Measurements from ENCODE around the gene FAM174C. TPM values are rescaled to one million over a fixed set of nuclear protein-coding genes. Genes with fewer than 3 reads are reported as not detected.

Gene FAM174C
- total and polyA plus RNA-seq, 12 donors, result 8.2 to 70.2 (median 13.4) TPM

- DNase-seq (peak; percentile 64 to 67), ATAC-seq (peak in 6 of 8 donors; percentile 0 to 15 (median 4))
- H3K4me3 ChIP-seq, result peak overlapping the region in 9 of 10 donors; percentile 53 to 96 (median 69)
- peaks cover 0 to 24% (median 13%) of the 10 kb centered on the region in 9 donors for H3K36me3 ChIP-seq
- no peaks in the 10 kb centered on the region for H3K9me3 ChIP-seq
- no peaks in the 10 kb centered on the region for H3K27me3 ChIP-seq
- peak overlapping the region; percentile 60 to 100 (median 96) for H3K27ac ChIP-seq
- intact Hi-C loops (cut with DNase I), result no loop called here
- peaks cover 44 to 84% (median 77%) of the 10 kb centered on the region in 9 donors for H3K4me1 ChIP-seq
- TF ChIP-seq, protein P1, sequence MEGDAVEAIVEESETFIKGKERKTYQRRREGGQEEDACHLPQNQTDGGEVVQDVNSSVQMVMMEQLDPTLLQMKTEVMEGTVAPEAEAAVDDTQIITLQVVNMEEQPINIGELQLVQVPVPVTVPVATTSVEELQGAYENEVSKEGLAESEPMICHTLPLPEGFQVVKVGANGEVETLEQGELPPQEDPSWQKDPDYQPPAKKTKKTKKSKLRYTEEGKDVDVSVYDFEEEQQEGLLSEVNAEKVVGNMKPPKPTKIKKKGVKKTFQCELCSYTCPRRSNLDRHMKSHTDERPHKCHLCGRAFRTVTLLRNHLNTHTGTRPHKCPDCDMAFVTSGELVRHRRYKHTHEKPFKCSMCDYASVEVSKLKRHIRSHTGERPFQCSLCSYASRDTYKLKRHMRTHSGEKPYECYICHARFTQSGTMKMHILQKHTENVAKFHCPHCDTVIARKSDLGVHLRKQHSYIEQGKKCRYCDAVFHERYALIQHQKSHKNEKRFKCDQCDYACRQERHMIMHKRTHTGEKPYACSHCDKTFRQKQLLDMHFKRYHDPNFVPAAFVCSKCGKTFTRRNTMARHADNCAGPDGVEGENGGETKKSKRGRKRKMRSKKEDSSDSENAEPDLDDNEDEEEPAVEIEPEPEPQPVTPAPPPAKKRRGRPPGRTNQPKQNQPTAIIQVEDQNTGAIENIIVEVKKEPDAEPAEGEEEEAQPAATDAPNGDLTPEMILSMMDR (IDR thresholded peaks at IDR 0.05), result no peak
- 26 to 30% methylated on average over 26 to 27 of the region's 28 CpGs for WGBS, 2 donors
Observed at GRCh38 chr19:1261798-1262622, 13.3 kb upstream of the FAM174C start.

DNA sequence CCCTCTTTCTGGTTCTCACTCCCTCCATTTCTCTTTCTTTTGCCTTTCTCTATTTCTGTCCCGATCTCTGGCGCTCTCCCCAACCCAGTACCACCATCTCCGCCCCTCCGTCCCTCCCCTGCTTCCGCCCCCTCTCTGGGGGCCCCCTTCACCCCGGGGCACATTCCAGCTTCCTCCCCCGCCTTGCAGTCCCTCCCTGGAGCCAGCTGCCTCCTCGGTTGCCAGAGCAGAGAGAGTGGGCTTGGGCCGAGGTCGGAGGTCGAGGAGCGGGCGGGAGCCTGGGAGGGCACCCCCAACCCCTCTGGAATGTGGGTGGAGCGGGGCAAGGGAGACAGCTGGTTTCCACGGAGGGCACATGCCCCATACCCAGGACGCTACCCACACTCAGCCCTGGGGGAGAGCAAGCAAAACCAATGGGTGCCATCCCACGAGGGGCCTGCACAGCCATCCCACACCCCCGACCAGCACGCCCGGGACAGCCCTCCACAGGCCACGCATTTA lies 12.7 kb upstream of the FAM174C start:
- Histone ChIP-seq H3K27ac (peak overlapping the region; percentile 60 to 100 (median 96)), H3K36me3 (peaks cover 0 to 17% (median 6%) of the 10 kb centered on the region in 9 donors), H3K4me1 (peaks cover 50 to 84% (median 77%) of the 10 kb centered on the region in 9 donors), H3K9me3 (no peaks in the 10 kb centered on the region), H3K4me3 (peak overlapping the region in 3 of 10 donors; percentile 69 to 96 (median 76)), H3K27me3 (no peaks in the 10 kb centered on the region)
- DNase-seq (peak in 1 of 2 donors; percentile 15), ATAC-seq (no peak)
- TF ChIP-seq, protein P1 (IDR thresholded peaks at IDR 0.05), result no peak
- WGBS, 2 donors, result 67% methylated on average over 20 to 21 of the region's 21 CpGs
- intact Hi-C loops (cut with DNase I), result no loop called here

DNA sequence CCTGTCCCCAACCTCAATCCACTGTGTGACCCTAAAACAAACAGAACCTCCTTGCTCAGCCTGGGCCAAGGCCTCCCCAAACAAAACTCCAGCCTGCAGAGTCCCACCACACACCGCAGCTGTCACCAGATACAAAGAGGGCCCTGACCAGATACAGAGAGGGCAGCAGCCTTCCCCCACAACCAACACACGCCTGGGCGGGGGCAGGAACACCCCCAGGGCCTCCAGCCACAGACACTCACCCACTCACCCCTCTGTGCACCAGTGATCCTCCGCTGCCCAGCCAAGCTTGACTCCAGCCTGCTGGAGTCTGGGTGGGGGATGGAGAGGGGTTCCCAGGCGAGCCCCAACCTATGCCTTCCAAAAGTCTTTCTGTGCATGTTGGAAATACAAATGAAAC lies 12.1 kb upstream of the FAM174C start:
- TF ChIP-seq, protein P1 (IDR thresholded peaks at IDR 0.05), result no peak
- Histone ChIP-seq H3K9me3 (no peaks in the 10 kb centered on the region), H3K36me3 (peaks cover 0 to 12% (median 1%) of the 10 kb centered on the region in 9 donors), H3K27me3 (no peaks in the 10 kb centered on the region), H3K4me3 (no peak overlapping the region), H3K27ac (peak overlapping the region in 8 of 10 donors; percentile 10 to 100 (median 98)), H3K4me1 (peaks cover 54 to 84% (median 77%) of the 10 kb centered on the region in 9 donors)
- WGBS, 2 donors, result 81 to 84% methylated on average over 5 of the region's 5 CpGs
- intact Hi-C loops (cut with DNase I), result no loop called here
- DNase-seq, result no peak
- no peak for ATAC-seq

DNA sequence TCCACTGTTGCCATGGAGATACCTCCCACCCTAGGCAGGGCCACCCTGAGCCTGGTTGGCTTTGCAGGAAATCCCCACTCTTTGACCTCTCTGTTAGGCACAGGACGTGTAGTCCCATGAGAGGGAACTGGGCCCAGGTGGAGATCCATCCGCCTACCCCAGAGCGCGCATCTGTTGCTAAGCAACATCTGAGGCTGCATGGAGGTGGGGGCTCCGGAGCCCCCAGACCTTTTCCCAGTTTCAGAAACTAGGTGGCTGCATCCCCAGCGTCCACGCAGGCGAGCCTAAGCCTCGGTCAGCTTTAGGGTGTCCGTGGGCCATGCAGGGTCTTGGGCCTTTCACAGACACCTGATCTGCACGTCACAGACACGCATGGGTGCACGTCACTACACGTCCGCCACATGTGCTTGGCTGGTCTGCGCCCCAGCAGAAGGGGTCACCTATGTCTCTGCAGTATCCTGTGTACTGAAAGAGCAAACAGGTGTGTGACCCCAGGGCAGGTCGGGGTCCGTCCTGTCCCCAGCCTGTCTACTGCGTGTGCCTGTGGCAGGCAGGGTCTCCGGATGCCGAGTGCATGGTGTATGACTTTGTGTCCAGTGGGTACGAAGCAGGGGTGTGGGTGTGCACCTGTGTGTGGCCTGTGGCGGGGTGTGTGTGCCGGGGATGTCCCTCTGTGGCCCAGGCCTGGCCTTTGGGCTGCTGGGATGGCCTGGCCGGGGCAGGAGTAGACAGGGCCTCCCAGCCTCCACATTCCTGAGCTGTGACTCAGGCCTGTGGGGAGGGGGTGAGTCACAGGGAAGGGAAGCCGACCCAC lies 10.3 kb upstream of the FAM174C start:
- TF ChIP-seq, protein P1 (IDR thresholded peaks at IDR 0.05), result no peak
- DNase-seq, result peak; percentile 72 to 77

More for the DNA sequence above, 10.3 kb upstream of the FAM174C start:
- H3K36me3 ChIP-seq, result no peaks in the 10 kb centered on the region
- peak in 4 of 8 donors; percentile 5 to 18 (median 8) for ATAC-seq
- WGBS, 2 donors, result 70 to 74% methylated on average over 26 of the region's 26 CpGs
- intact Hi-C loops (cut with DNase I), result no loop called here
- H3K4me3 ChIP-seq, result peak overlapping the region in 3 of 10 donors; percentile 59 to 62 (median 62)
- H3K27ac ChIP-seq, result peak overlapping the region; percentile 59 to 100 (median 90)
- H3K27me3 ChIP-seq, result no peaks in the 10 kb centered on the region
- peaks cover 51 to 75% (median 68%) of the 10 kb centered on the region in 9 donors for H3K4me1 ChIP-seq
- H3K9me3 ChIP-seq, result no peaks in the 10 kb centered on the region
